Panc1 (cell line): ENCODE data around the gene CACNA1C. TPM values are rescaled to one million over a fixed set of nuclear protein-coding genes. Genes with fewer than 3 reads are reported as not detected.

Source experiments
- ATAC-seq: fragments of 200-7000 bp; cut with Tn5 transposase; 2 replicates; pipeline ENCODE4 v1.9.1; 2020; ENCODE audit warnings: mild to moderate bottlenecking, moderate library complexity
- BruUV-seq: library from RNA; stranded (reverse); fragments of 400-500 nt; replicated peaks from 2 replicates; lab custom pipeline; 2021; lab: Mats Ljungman, UMichigan
- CTCF ChIA-PET: fragments of 300-600 bp; sonication (Branson Sonifier 250); formaldehyde crosslinking; loops from one replicate; lab custom pipeline; 2022; ENCODE audit warnings: antibody characterized with exemption; lab: Charles Lee
- POLR2A ChIA-PET: fragments of 300-600 bp; sonication (Branson Sonifier 250); formaldehyde crosslinking; loops from one replicate; lab custom pipeline; 2022; ENCODE audit warnings: antibody characterized with exemption; lab: Charles Lee
- DNase-seq: peaks from one replicate; pipeline ENCODE4 v3.0.0-alpha.2; 2010; ENCODE audit warnings: low read depth, low spot score
- H3K27ac ChIP-seq: 2 replicates; pipeline ENCODE4 v1.5.1; 2011; ENCODE audit warnings: mild to moderate bottlenecking, low read length, inconsistent platforms
- H3K27me3 ChIP-seq: fragments of 200-500 bp; sonication (Bioruptor generic); 2 replicates; pipeline ENCODE4 v1.6.0; 2014; ENCODE audit warnings: low read length, inconsistent platforms; ENCODE audit not compliant: control insufficient read depth, insufficient read depth
- H3K36me3 ChIP-seq: fragments of 200-500 bp; sonication (Bioruptor generic); 2 replicates; pipeline ENCODE4 v1.5.1; 2014; ENCODE audit warnings: inconsistent platforms, mild to moderate bottlenecking, low read length, moderate library complexity; ENCODE audit not compliant: control insufficient read depth, insufficient read depth
- H3K4me1 ChIP-seq: 2 replicates; pipeline ENCODE4 v1.5.1; 2011; ENCODE audit warnings: inconsistent platforms, mild to moderate bottlenecking, low read length, moderate library complexity; ENCODE audit not compliant: control insufficient read depth, insufficient read depth
- H3K4me3 ChIP-seq, 2 experiments: 2 replicates each; pipeline ENCODE4 v1.5.1; 2011 to 2012; ENCODE audit warnings: low read depth in 2 of 2, low read length in 2 of 2, mild to moderate bottlenecking in 2 of 2, inconsistent platforms in 1 of 2, moderate library complexity in 1 of 2
- H3K9me3 ChIP-seq: fragments of 200-500 bp; sonication (Bioruptor generic); 2 replicates; pipeline ENCODE4 v1.5.1; 2014; ENCODE audit warnings: low read depth, mild to moderate bottlenecking, inconsistent platforms, low read length, moderate library complexity; ENCODE audit not compliant: control insufficient read depth, insufficient read depth
- POLR2AphosphoS5 ChIP-seq: IDR thresholded peaks from 2 replicates; pipeline ENCODE4 v1.6.1; 2012; ENCODE audit warnings: mild to moderate bottlenecking, low read depth, low read length, moderate library complexity
- SIN3A ChIP-seq: IDR thresholded peaks from 2 replicates; pipeline ENCODE4 v1.6.1; 2012; ENCODE audit warnings: low read depth, mild to moderate bottlenecking, low read length, moderate library complexity, borderline replicate concordance; ENCODE audit not compliant: insufficient read depth
- TCF7L2 ChIP-seq: IDR thresholded peaks from 2 replicates; pipeline ENCODE4 v1.6.1; 2011; ENCODE audit warnings: mild to moderate bottlenecking, low read depth, low read length, inconsistent platforms
- in situ Hi-C: cut with HindIII; loops from 2 replicates; pipeline ENCODE4 v1.10.0; 2016; ENCODE audit warnings: low sequenced_read_pairs, low pct_unique_long_range_greater_than_20kb
- intact Hi-C: fragments of 100-400 bp; cut with micrococcal nuclease; formaldehyde crosslinking; loops from one replicate; pipeline ENCODE4 v1.10.0; 2022; ENCODE audit not compliant: unreplicated experiment
- total RNA-seq: library from RNA; stranded (reverse); gene quantifications from one replicate; pipeline ENCODE4 v1.2.1, GENCODE V29; 2021; ENCODE audit not compliant: unreplicated experiment
- TF ChIP-seq, protein P1 (sequence below): fragments of 450-650 bp; IDR thresholded peaks from 2 replicates; pipeline ENCODE4 v1.5.1; 2017; ENCODE audit warnings: mild to moderate bottlenecking
- TF ChIP-seq, protein P2 (sequence below), 2 experiments: IDR thresholded peaks; 2 replicates each; pipeline ENCODE4 v1.6.1; 2011 to 2012; ENCODE audit warnings: low read depth in 2 of 2, control low read depth in 1 of 2, low read length in 1 of 2, mild to moderate bottlenecking in 1 of 2, moderate library complexity in 1 of 2; ENCODE audit not compliant: insufficient read depth in 1 of 2

Gene CACNA1C
- total RNA-seq, 1 experiment from 2014 or later: 0.03 TPM

DNA sequence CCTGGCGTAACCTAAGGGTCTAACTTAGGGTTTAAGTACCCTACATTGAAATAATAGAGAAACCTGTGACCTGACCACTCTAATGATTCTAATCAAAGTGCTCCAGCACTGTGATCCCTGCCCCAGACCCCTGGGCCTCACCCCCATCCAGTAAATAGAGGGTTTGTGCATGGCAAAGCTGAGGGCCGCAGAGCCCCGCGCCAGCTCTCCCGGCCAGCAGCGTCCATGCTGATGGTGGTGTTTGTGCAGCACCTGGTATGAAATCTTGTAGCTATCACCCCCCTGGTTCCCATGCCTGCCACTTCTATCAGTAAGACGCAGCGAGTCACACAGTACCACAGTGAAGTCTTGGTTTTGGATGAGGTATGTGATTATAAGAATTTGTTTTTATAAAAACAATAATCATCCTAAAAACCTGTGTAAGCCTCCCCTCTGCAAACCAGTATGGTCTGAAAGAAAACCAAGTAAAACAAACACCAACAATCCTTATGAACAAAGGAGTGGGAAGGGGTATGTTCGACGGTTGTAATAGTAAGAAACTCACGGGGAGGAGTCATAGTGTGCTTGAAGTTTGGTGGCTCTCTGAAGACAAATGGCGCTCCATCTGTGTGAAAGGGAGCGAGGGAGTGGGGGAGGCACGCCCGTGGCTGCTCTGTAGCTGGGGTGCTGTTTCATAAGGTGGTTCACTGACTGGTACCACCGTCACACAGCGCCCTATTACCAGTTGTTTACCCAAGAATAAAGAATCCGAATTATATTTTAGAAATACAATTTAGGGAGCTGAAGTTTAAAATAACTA lies 156.2 kb downstream of the CACNA1C start:
- no peaks in the 10 kb centered on the region; the same call in none of the 2 replicates for H3K27me3 ChIP-seq
- POLR2A ChIA-PET: no interaction called here
- no peaks in the 10 kb centered on the region for H3K36me3 ChIP-seq
- BruUV-seq: no TSS peak
- H3K9me3 ChIP-seq: no peaks in the 10 kb centered on the region
- CTCF ChIA-PET: no interaction called here
- H3K27ac ChIP-seq: no peak overlapping the region
- no peak overlapping the region for H3K4me3 ChIP-seq
- TF ChIP-seq SIN3A (no peak), POLR2AphosphoS5 (no peak), TCF7L2 (no peak)
- TF ChIP-seq, protein P1, sequence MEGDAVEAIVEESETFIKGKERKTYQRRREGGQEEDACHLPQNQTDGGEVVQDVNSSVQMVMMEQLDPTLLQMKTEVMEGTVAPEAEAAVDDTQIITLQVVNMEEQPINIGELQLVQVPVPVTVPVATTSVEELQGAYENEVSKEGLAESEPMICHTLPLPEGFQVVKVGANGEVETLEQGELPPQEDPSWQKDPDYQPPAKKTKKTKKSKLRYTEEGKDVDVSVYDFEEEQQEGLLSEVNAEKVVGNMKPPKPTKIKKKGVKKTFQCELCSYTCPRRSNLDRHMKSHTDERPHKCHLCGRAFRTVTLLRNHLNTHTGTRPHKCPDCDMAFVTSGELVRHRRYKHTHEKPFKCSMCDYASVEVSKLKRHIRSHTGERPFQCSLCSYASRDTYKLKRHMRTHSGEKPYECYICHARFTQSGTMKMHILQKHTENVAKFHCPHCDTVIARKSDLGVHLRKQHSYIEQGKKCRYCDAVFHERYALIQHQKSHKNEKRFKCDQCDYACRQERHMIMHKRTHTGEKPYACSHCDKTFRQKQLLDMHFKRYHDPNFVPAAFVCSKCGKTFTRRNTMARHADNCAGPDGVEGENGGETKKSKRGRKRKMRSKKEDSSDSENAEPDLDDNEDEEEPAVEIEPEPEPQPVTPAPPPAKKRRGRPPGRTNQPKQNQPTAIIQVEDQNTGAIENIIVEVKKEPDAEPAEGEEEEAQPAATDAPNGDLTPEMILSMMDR: no peak
- no peak for DNase-seq
- in situ Hi-C loops (no loop called here), intact Hi-C loops (no loop called here)
- H3K4me1 ChIP-seq: no peaks in the 10 kb centered on the region
- no peak for ATAC-seq

DNA sequence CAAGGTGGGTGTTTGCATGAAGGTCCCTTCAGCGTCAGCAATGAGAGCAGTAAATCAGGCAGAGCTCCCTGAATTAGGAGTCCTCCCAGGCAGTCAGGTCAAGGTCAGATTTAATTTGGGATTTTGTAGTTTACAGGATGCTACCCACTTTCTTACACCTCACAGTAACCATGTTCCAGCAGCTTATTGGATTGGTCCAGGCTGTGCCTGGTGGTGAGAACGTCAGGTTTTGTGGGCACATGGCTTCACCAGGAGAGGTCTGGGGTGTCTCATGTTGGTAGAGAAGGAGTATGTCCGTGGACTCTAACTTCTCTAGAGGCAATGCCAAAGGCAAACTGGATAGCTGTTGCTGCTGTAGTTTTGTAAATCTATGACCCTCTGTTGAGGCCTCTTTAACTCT lies 158.3 kb downstream of the CACNA1C start:
- no peak overlapping the region for H3K4me3 ChIP-seq
- in situ Hi-C loops: no loop called here
- CTCF ChIA-PET: no interaction called here
- no TSS peak for BruUV-seq
- ATAC-seq (no peak), DNase-seq (no peak)
- no peaks in the 10 kb centered on the region for H3K36me3 ChIP-seq
- no peaks in the 10 kb centered on the region for H3K9me3 ChIP-seq
- H3K27ac ChIP-seq: no peak overlapping the region
- POLR2A ChIA-PET: no interaction called here
- intact Hi-C loops: no loop called here
- no peak for TF ChIP-seq POLR2AphosphoS5
- TF ChIP-seq, protein P1: no peak
- TF ChIP-seq SIN3A: no peak
- TF ChIP-seq TCF7L2: no peak
- TF ChIP-seq, protein P2, sequence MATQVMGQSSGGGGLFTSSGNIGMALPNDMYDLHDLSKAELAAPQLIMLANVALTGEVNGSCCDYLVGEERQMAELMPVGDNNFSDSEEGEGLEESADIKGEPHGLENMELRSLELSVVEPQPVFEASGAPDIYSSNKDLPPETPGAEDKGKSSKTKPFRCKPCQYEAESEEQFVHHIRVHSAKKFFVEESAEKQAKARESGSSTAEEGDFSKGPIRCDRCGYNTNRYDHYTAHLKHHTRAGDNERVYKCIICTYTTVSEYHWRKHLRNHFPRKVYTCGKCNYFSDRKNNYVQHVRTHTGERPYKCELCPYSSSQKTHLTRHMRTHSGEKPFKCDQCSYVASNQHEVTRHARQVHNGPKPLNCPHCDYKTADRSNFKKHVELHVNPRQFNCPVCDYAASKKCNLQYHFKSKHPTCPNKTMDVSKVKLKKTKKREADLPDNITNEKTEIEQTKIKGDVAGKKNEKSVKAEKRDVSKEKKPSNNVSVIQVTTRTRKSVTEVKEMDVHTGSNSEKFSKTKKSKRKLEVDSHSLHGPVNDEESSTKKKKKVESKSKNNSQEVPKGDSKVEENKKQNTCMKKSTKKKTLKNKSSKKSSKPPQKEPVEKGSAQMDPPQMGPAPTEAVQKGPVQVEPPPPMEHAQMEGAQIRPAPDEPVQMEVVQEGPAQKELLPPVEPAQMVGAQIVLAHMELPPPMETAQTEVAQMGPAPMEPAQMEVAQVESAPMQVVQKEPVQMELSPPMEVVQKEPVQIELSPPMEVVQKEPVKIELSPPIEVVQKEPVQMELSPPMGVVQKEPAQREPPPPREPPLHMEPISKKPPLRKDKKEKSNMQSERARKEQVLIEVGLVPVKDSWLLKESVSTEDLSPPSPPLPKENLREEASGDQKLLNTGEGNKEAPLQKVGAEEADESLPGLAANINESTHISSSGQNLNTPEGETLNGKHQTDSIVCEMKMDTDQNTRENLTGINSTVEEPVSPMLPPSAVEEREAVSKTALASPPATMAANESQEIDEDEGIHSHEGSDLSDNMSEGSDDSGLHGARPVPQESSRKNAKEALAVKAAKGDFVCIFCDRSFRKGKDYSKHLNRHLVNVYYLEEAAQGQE (IDR thresholded peaks at IDR 0.05; ENCODE audit: insufficient read depth in 1 of 2, low read depth in 2 of 2, low read length in 1 of 2): no peak
- no peaks in the 10 kb centered on the region for H3K4me1 ChIP-seq
- H3K27me3 ChIP-seq: no peaks in the 10 kb centered on the region; the same call in none of the 2 replicates
